T-cell (primary cell): Measurements from ENCODE around the gene VEZT. TPM values are rescaled to one million over a fixed set of nuclear protein-coding genes. Genes with fewer than 3 reads are reported as not detected.
"Not testable (repeated sequence)": the region's sequence is repeated elsewhere in the genome, so short reads cannot be mapped to it uniquely, and the experiment has no call there.

Source experiments
- ATAC-seq, 4 experiments: fragments of 200-7000 bp in 3 of 4; fragments of 150-1000 bp in 1 of 4; cut with Tn5 transposase; replicated peaks in 1 of 4; 1 replicate in 3 of 4; 2 replicates in 1 of 4; pipeline ENCODE4 v1.10.0; 2021; ENCODE audit warnings: moderate library complexity in 3 of 4, mild to moderate bottlenecking in 2 of 4, moderate number of reproducible peaks in 1 of 4
- CTCF ChIA-PET, 2 donors: fragments of 300-600 bp; sonication (Branson Sonifier 250); formaldehyde crosslinking; loops; one replicate each; lab custom pipeline; 2022; ENCODE audit warnings: antibody characterized with exemption in 2 of 2; lab: Charles Lee
- POLR2A ChIA-PET, 2 donors: fragments of 300-600 bp; sonication (Branson Sonifier 250); formaldehyde crosslinking; loops; one replicate each; lab custom pipeline; 2022; ENCODE audit warnings: antibody characterized with exemption in 2 of 2; lab: Charles Lee
- DNase-seq, 35 experiments: peaks; one replicate each; pipeline versions ENCODE4 v3.0.0 to v3.0.0-alpha.2; 2013 to 2023
- H3K27ac ChIP-seq: one replicate; pipeline ENCODE4 v1.5.1; 2013; ENCODE audit warnings: low read length
- H3K27me3 ChIP-seq, 2 experiments: replicated peaks in 1 of 2; 1 replicate in 1 of 2; 2 replicates in 1 of 2; pipeline versions ENCODE4 v1.6.1 to v1.7.0; 2013; ENCODE audit warnings: low read length in 1 of 2, mixed read lengths in 1 of 2; ENCODE audit not compliant: control insufficient read depth in 2 of 2, insufficient read depth in 2 of 2; ENCODE audit errors: extremely low read depth in 1 of 2
- H3K36me3 ChIP-seq, 2 donors: 1 replicate in 1 of 2; 2 replicates in 1 of 2; pipeline versions ENCODE4 v1.6.1 to v1.7.0; 2013; ENCODE audit warnings: low read length in 1 of 2; ENCODE audit not compliant: control insufficient read depth in 2 of 2, insufficient read depth in 1 of 2; ENCODE audit errors: extremely low read depth in 1 of 2
- H3K4me1 ChIP-seq, 2 experiments: 1 replicate in 1 of 2; 2 replicates in 1 of 2; pipeline versions ENCODE4 v1.6.1 to v1.7.0; 2013; ENCODE audit warnings: low read length in 2 of 2, mixed read lengths in 1 of 2; ENCODE audit not compliant: insufficient read depth in 2 of 2, control insufficient read depth in 1 of 2; ENCODE audit errors: extremely low read depth in 1 of 2
- H3K4me3 ChIP-seq, 2 donors: 1 replicate in 1 of 2; 2 replicates in 1 of 2; pipeline versions ENCODE4 v1.5.1 to v1.7.0; 2013; ENCODE audit warnings: mild to moderate bottlenecking in 2 of 2, low read length in 1 of 2, moderate library complexity in 1 of 2; ENCODE audit not compliant: control insufficient read depth in 1 of 2; ENCODE audit errors: extremely low read depth in 1 of 2
- H3K9me3 ChIP-seq: 2 replicates; pipeline ENCODE4 v1.7.0; 2013
- H3K27ac Mint-ChIP-seq, 2 donors: one replicate each; pipeline ENCODE4 v1.8.0; 2020 to 2021; ENCODE audit warnings: mild to moderate bottlenecking in 2 of 2, mixed read lengths in 2 of 2
- H3K27me3 Mint-ChIP-seq, 2 donors: one replicate each; pipeline ENCODE4 v1.8.0; 2021 to 2022; ENCODE audit warnings: mixed read lengths in 2 of 2
- H3K36me3 Mint-ChIP-seq: one replicate; pipeline ENCODE4 v1.8.0; 2021; ENCODE audit warnings: mixed read lengths
- H3K4me1 Mint-ChIP-seq, 3 donors: one replicate each; pipeline ENCODE4 v1.8.0; 2020 to 2022; ENCODE audit warnings: mixed read lengths in 3 of 3, mild to moderate bottlenecking in 1 of 3
- H3K4me3 Mint-ChIP-seq, 3 donors: one replicate each; pipeline ENCODE4 v1.8.0; 2020 to 2022; ENCODE audit warnings: mild to moderate bottlenecking in 3 of 3, mixed read lengths in 3 of 3, moderate library complexity in 3 of 3
- H3K9me3 Mint-ChIP-seq, 3 donors: one replicate each; pipeline ENCODE4 v1.8.0; 2020 to 2022; ENCODE audit warnings: mixed read lengths in 3 of 3
- WGBS: methylation state at CpG from one replicate; pipeline ENCODE4 v1.1.5; 2013; ENCODE audit warnings: missing lambda C conversion rate; ENCODE audit not compliant: insufficient coverage; 5-methylcytosine and 5-hydroxymethylcytosine counted together
- total RNA-seq, 35 experiments: library from RNA in 6 of 35; stranded (reverse) in 6 of 35; fragments of 120-200 nt in 1 of 35; gene quantifications; one replicate each; pipeline versions ENCODE4 v1.2.1 to v1.2.4 and lab custom pipeline; 2013 to 2026

The VEZT gene
- total RNA-seq, 5 donors from 2014 or later (not counting 1 experiment from before 2014, with no cell fraction given) = 27.0 to 48.9 (median 36.8) TPM

- H3K27me3 ChIP-seq = peaks cover 0 to 3% of the 10 kb centered on the region in 2 experiments
- ATAC-seq (no peak), DNase-seq (no peak)
- H3K27ac ChIP-seq = no peak overlapping the region
- Mint-ChIP-seq H3K36me3 (no peaks in the 10 kb centered on the region), H3K4me3 (no peak overlapping the region), H3K4me1 (no peaks in the 10 kb centered on the region), H3K9me3 (no peaks in the 10 kb centered on the region), H3K27ac (no peak overlapping the region), H3K27me3 (peaks cover 2 to 4% of the 10 kb centered on the region in 2 donors)
- no peaks in the 10 kb centered on the region for H3K4me1 ChIP-seq
- CTCF ChIA-PET = no interaction called here
- POLR2A ChIA-PET = no interaction called here
- no peaks in the 10 kb centered on the region for H3K9me3 ChIP-seq
- H3K36me3 ChIP-seq = no peaks in the 10 kb centered on the region
- WGBS = no CpG with 5 or more reads among the region's 2 CpGs
- no peak overlapping the region for H3K4me3 ChIP-seq
Observed at GRCh38 chr12:95318071-95318545, 100.5 kb downstream of the VEZT start.

- H3K9me3 Mint-ChIP-seq = no peaks in the 10 kb centered on the region
- POLR2A ChIA-PET = no interaction called here
- H3K36me3 Mint-ChIP-seq = no peaks in the 10 kb centered on the region
- H3K4me1 ChIP-seq = no peaks in the 10 kb centered on the region
- H3K27me3 Mint-ChIP-seq = peaks cover 0 to 2% of the 10 kb centered on the region in 2 donors
- peaks cover 0 to 3% of the 10 kb centered on the region in 2 experiments for H3K27me3 ChIP-seq
- H3K4me3 ChIP-seq = no peak overlapping the region
- no peaks in the 10 kb centered on the region for H3K9me3 ChIP-seq
- WGBS = no CpG with 5 or more reads among the region's 1 CpG
- ATAC-seq (no peak), DNase-seq (no peak)
- H3K36me3 ChIP-seq = no peaks in the 10 kb centered on the region
- H3K27ac Mint-ChIP-seq = no peak overlapping the region
- H3K4me1 Mint-ChIP-seq = no peaks in the 10 kb centered on the region
- CTCF ChIA-PET = interaction anchor here in 1 of 2 donors (0.6 kb wide), 1 partner anchor 84 kb away, joined by 6 read pairs; no protein-coding TSS in a partner anchor
- no peak overlapping the region for H3K27ac ChIP-seq
- H3K4me3 Mint-ChIP-seq = no peak overlapping the region
Observed at GRCh38 chr12:95319694-95320331, 102.2 kb downstream of the VEZT start.

DNA sequence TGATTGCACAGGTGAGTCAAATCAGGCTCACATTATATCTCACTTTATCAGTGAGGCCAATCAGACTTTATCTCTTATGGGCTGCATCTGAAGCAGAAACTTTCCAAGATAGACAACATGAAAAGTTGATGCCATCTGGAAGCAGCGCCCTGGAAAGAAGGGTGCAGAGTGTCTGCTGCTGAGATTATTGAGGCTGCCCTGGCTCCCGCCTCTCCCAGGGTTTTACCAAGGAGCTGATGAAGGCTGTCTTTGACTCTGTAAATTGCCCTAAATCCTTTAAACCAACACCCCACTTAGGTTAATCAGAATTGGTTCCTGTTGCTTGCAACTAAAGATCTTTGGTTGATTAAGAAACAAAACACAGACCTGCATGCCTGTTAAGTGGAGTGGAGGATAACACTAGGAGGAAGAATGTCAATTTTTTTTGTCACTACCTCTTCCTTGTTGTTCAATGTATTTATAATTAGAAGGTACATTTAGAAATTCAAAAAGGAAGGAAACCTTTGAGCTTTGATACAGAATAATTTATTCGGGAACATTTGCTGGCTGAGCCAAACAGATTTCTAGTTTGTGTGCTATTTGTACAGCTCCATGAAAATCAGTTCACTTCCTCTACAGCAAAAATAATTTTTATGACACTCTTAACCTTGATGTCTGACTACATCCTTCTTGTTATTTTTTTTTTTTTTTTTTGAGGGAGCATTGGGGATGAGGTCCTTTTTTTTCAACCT, 104.1 kb downstream of the VEZT start:
- H3K27ac Mint-ChIP-seq = no peak overlapping the region
- no peak overlapping the region for H3K4me3 Mint-ChIP-seq
- no peaks in the 10 kb centered on the region for H3K9me3 ChIP-seq
- H3K9me3 Mint-ChIP-seq = no peaks in the 10 kb centered on the region
- ChIA-PET CTCF (interaction anchor here in 1 of 2 donors (0.7 kb wide), 2 partner anchors 120 to 281 kb away, joined by 3 to 4 read pairs; no protein-coding TSS in a partner anchor), POLR2A (no interaction called here)
- no peak for DNase-seq
- no peak for ATAC-seq
- no peak overlapping the region for H3K4me3 ChIP-seq
- no peaks in the 10 kb centered on the region for H3K4me1 ChIP-seq
- H3K27me3 ChIP-seq = peaks cover 0 to 3% of the 10 kb centered on the region in 2 experiments
- peaks cover 2 to 5% of the 10 kb centered on the region in 2 donors for H3K27me3 Mint-ChIP-seq
- no peak overlapping the region for H3K27ac ChIP-seq
- H3K4me1 Mint-ChIP-seq = no peaks in the 10 kb centered on the region
- WGBS = no CpG with 5 or more reads among the region's 3 CpGs
- H3K36me3 Mint-ChIP-seq = no peaks in the 10 kb centered on the region
- H3K36me3 ChIP-seq = no peaks in the 10 kb centered on the region

- DNase-seq = no peak
- CTCF ChIA-PET = no interaction called here
- WGBS = 95% methylated on average over 3 of the region's 4 CpGs
Observed at GRCh38 chr12:95322326-95322725, 104.7 kb downstream of the VEZT start.

DNA sequence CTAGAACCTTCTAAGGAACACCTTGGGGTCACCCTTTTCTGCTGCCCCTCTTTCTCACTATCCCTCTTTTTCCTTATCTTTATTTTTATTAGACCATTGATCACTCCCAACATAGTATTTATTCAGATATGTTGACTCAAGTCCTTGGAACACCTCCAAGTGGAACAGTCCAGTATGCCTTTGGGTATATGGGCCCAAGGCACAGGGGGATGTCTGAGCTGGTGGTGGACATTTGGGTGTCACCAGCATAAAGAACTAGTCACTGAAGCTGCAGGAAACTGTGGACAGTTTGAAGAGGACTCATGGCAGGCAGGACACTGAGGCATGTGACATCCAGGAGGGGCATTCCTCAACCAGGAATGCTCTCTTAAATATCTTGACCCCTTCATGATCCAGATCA, 105.6 kb downstream of the VEZT start:
- H3K27ac ChIP-seq = no peak overlapping the region
- H3K36me3 Mint-ChIP-seq = no peaks in the 10 kb centered on the region
- H3K9me3 Mint-ChIP-seq = no peaks in the 10 kb centered on the region
- ChIA-PET POLR2A (interaction anchor here in 1 of 2 donors (0.5 to 0.6 kb wide), 2 partner anchors 55 to 326 kb away, joined by 3 to 4 read pairs; no protein-coding TSS in a partner anchor), CTCF (no interaction called here)
- ATAC-seq = no peak
- H3K27ac Mint-ChIP-seq = no peak overlapping the region
- H3K27me3 ChIP-seq = peaks cover 0 to 3% of the 10 kb centered on the region in 2 experiments
- peaks cover 2 to 5% of the 10 kb centered on the region in 2 donors for H3K27me3 Mint-ChIP-seq
- H3K9me3 ChIP-seq = no peaks in the 10 kb centered on the region
- H3K4me1 Mint-ChIP-seq = no peaks in the 10 kb centered on the region
- H3K4me1 ChIP-seq = no peaks in the 10 kb centered on the region
- no peak for DNase-seq
- H3K4me3 Mint-ChIP-seq = no peak overlapping the region
- no peaks in the 10 kb centered on the region for H3K36me3 ChIP-seq
- no peak overlapping the region for H3K4me3 ChIP-seq

More at GRCh38 chr12:95322326-95322725, 104.7 kb downstream of the VEZT start:
- no peak overlapping the region for H3K27ac ChIP-seq
- H3K36me3 Mint-ChIP-seq = no peaks in the 10 kb centered on the region
- no peak overlapping the region for H3K4me3 ChIP-seq
- H3K27me3 Mint-ChIP-seq = peaks cover 2 to 5% of the 10 kb centered on the region in 2 donors
- no peaks in the 10 kb centered on the region for H3K9me3 Mint-ChIP-seq
- H3K9me3 ChIP-seq = no peaks in the 10 kb centered on the region
- no peaks in the 10 kb centered on the region for H3K36me3 ChIP-seq
- POLR2A ChIA-PET = no interaction called here
- no peaks in the 10 kb centered on the region for H3K4me1 ChIP-seq
- H3K4me3 Mint-ChIP-seq = no peak overlapping the region
- H3K4me1 Mint-ChIP-seq = no peaks in the 10 kb centered on the region
- H3K27ac Mint-ChIP-seq = no peak overlapping the region
- ATAC-seq = no peak
- peaks cover 0 to 3% of the 10 kb centered on the region in 2 experiments for H3K27me3 ChIP-seq

- H3K27me3 Mint-ChIP-seq, H3K27me3 ChIP-seq, H3K36me3 Mint-ChIP-seq, H3K4me1 Mint-ChIP-seq, H3K9me3 Mint-ChIP-seq, ATAC-seq, H3K4me1 ChIP-seq, POLR2A ChIA-PET, H3K4me3 ChIP-seq, H3K4me3 Mint-ChIP-seq, H3K27ac Mint-ChIP-seq, H3K9me3 ChIP-seq, H3K36me3 ChIP-seq, DNase-seq, H3K27ac ChIP-seq: not testable (repeated sequence)
- WGBS = 81% methylated on average over 6 of the region's 7 CpGs
- CTCF ChIA-PET = interaction anchor here in 1 of 2 donors (0.6 kb wide), 1 partner anchor 1604 kb away, joined by 7 read pairs; no protein-coding TSS in a partner anchor
Observed at GRCh38 chr12:95324246-95324645, 106.6 kb downstream of the VEZT start.
